IPS DF 19.7 (cell line): ENCODE data around the gene BUD23.
A peak's percentile ranks its signal among the peaks of the same experiment; 100 is the strongest.
"Not testable (repeated sequence)": the region's sequence is repeated elsewhere in the genome, so short reads cannot be mapped to it uniquely, and the experiment has no call there.

Source experiments
- DNase-seq: peaks from one replicate; pipeline ENCODE4 v3.0.0-alpha.2; 2013; ENCODE audit warnings: low read depth, low spot score

The BUD23 gene

DNA sequence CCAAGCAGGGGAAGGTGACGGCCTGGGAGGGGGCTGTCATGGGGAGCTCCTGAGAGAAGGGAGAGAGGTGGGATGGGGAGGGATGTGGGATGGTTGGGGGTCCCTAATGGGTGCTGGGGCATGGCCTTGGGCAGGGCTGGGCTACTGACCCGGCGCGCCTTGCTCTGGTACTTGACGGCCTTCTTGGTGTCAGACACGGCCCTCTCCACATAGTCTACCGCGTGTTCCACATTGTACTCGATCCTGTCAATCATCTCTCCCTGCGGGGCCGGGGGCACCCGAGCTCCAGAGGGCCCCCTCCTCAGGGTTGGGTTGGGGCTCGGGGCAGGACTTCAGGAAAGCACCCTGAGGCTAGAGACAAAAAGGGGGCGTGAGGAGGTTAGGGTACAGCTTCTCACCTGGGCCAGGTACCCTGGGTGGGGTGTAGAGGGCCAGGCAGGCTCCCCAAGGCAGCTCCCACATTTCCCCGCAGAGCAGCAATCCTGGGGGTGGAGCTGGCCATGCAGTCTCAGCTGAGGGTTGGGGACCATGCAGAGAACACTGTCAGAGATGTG, 17.3 kb downstream of the BUD23 start:
- DNase-seq, result no peak

DNA sequence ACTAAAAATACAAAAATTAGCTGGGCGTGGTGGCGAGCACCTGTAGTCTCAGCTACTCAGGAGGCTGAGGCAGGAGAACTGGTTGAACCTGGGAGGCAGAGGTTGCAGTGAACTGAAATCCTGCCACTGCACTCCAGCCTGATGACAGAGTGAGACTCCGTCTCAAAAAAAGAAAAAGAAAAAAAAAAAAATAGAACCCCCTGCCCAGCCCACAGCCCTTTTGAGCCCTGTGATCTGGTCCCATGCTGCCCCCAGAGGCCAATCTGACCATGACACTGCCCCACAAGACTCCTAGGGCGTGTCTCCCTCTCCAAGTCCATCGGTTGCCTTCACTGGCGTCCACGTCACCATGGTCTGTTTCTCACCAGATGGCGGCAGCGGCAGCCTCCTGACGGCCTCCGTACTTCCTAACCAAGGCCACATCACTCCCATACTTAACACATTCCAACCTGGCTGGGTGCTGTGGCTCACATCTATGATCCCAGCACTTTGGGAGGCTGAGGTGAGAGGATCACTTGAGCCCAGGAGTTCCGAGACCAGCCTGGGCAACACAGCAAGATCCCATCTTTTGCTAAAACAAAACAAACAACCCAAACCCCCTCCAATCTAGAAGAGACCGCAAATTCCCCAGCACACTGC, 18.1 kb downstream of the BUD23 start:
- peak; percentile 68 for DNase-seq

DNA sequence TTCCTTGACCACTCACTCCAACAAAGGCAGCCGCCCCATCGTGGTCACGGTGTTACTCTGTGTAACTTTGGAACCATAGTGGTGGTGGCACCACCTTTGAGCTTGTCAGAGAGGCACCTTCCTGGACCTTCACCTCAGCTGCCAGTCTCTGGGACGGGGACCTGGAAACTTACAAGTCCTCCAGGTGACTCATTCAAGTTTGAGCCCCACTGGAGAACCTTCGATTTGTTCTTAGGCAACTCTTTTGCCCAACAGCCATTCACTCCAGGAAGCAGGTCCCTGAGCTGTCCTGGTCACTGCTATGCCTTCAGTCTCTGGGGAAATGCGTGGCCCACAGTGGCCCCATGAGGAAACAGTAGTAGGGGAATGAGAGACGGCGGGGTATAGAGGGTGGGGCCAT, 18.8 kb downstream of the BUD23 start:
- no peak for DNase-seq

DNA sequence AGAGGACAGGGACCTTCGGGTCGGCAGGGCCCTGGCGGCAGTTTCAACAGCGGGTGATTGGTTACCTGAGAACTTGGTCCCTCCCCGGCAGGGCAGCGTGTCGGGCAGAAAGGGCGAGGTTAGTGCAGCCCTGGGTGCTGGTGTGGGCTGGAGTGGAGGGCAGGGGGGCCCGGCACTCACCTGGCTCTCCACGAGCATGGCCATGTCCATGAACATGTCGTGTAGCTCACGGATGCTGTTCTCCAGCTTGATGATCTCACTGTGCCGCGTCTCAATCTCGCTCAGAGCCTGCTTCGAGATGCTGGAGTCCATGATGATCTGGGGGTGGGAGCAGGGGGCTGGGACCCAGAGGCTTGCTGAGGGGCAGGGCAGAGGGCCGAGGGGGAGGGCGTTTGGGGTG, 19.3 kb downstream of the BUD23 start:
- no peak for DNase-seq

DNA sequence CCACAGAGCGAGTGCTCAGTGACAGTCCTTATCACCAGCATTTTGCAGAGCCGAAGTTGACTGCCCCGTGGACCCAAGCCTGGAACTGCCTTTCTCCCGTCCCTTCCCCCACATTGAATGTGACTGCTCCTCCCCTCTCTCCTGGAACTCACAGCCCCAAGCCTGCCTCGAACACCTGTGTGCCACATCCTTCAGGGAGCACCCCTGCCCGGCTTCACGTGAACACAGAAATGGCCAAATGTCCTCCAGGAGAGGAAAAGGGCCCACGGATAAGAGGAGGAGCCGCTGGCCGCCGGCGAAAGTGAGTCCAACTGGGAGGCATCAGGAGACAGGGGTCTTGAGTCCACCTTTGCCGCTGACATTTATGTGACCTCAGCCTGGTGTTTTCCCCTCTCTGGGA, 19.8 kb downstream of the BUD23 start:
- no peak for DNase-seq

DNA sequence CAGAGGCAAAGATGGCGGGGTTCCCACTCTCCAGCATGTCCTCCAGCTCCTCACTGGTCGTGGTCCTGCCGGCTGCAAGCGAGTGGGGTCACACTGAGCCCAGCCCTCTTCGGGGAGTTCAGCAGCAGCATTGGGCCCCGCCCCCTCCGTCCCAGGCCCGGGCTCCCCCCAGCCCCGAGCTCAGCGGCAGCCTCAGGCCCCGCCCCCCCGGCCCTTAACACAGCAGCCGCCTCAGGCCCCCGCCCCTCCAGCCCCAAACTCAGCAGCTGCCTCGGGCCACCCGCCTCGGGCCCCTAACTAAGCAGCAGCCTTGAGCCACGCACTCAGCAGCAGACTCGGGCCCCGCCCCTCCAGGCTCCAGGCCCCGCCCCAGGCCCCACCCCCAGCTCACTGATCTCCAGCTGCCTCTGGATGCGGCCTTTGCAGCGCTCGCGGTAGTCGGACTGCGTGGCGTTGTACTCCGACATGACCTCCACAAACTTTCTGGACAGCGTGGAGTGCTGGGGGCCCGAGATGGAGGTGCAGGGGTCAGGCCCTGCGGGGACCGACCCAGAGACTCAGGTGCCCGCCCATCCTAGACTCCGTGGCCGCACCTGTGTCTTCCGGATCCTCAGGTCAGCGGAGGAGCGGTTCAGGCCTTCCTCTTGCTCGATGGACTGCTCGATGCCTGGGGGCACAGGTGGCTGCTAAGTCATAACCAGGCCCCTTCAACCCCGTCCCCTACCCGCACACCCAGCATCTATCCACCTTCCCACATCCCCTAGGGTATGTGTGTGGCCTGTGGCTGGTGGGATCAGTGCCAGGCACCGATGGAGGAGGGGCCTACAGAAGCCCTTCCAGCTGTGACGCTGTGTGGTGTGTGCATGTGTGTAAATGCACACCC, 20.6 kb downstream of the BUD23 start:
- peak; percentile 33 for DNase-seq

DNA sequence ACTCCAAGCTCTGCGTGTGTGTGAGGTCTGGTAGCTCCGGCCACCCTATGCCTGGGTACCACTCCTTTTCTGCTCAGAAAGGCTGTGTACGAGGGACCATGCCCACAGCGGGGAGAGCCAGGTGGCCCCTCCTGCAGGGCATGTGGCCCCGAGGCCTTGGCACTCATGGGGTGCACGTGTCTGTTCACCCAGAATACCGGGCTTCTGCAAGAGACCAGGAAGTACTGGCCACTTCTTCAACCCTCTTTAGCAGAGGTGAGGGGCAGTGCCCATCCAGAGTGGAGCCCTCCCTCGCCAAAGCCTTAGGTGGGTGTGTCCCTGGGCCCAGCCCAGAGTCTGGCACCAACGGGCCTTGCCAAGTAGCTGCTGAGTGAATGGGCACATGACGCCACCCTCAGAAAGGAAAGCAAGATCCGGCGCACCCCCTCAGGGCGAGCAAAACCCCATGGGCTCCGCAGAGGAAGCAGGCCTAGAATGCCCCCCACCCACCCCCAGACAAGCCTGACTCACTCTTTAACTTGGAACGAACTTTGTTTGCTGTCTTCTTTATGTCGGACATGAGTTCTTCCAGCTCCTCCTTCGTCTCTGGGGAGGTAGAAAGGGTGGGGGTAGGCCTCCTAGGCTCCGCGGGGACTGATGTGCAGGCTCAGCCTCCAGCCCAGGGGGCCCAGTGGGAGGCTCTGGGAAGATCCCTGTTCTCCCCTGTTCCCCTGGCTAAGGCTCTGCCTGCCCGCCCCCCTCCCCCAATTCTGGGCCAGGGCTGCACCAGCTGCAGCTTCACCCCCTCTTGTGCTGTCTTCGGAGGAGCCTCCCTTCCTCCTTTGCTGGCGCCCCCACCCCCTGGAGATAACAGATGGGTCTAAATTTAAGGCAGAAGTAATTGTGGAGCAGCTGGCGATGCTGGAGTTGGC, 21.5 kb downstream of the BUD23 start:
- no peak for DNase-seq

DNA sequence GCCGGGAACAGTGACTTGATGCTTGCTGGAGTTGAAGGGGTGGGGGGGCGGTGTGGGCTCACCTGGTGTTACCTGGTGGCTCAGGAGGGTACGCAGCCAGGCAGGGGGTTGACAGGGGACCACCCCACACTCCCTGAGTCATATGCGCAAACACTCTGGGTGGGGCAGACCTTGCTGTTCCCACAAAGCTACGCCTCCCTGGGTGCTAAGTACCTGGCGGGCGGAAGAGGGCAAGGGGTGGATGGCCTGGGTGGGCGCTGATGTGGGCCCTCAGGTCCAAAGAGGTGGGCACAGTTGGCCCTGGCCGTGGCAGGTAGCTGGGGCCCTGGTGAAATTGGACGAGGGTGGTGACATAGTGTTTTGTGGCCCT, 22.1 kb downstream of the BUD23 start:
- no peak for DNase-seq

DNA sequence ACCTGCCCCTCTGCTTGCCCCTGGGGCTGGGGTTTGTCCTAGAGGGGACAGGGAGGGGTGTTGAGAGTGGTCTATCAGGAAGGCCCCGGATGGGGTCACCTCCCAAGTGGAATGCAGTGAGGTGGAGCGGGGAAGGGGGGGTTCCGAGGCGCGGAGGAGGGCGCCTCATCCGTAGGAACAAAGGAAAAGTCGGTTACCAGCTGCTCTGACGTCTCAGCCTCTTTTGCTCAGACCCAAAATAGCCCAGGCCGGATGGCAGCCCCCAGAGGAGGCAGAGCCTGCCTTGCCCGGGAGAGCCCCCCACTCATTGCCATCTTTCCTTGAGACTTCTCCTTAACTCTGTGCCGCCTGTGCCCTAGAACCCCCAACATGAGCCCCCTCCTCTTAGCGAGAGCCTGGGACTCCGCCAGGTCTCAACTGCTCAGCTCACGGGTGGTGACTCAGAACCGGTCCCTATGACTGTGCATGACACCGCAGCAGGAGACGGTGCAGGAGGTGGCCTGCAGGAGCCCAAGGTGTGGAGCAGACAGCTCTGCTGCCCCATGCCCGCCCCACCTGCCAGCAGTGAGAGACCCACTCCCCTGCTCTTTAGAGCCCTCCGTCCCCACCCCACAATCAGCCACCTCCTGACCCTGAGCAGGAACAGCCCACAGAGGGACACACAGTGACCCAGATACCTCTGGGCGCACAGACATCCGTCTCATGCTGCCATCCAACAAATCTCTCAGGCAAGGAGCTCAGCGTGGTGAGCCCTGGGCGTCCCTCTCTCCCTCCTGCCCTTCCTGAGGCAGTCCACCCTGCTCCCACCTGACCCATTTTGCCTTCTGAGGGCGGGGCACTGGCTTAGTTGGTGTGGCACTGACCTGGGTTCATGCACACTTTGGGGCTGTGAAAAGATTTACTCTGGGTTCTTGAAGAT, 23.0 kb downstream of the BUD23 start:
- DNase-seq, result no peak

DNA sequence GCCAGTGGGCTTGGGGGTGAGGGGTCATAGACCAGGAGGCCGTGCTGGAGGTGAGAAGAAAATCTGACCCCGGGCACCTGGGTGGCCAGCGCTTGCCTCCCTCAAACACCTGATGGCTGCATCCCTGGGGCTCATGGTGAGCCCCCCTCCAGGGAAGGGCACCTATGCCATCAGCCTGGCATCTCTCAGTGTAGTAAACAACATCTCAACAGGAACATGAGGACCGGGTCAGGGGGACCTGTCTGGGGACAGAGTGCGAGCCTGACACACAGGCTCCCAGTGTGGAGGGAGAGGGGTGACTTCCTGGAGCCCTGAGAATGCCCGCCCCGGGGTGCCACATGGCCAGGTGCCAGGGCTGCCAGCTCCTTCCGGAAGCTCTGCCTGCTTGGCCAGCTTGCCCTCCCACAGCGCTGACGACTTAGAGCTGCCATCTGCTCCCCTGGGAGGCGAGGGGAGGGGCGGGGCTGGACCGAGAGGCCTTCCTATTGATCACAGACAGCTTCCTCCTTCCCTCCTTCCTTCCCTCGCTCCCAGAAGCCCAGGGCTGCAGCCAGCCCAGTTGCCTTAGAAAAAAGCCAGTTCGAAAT, 23.7 kb downstream of the BUD23 start:
- no peak for DNase-seq

DNA sequence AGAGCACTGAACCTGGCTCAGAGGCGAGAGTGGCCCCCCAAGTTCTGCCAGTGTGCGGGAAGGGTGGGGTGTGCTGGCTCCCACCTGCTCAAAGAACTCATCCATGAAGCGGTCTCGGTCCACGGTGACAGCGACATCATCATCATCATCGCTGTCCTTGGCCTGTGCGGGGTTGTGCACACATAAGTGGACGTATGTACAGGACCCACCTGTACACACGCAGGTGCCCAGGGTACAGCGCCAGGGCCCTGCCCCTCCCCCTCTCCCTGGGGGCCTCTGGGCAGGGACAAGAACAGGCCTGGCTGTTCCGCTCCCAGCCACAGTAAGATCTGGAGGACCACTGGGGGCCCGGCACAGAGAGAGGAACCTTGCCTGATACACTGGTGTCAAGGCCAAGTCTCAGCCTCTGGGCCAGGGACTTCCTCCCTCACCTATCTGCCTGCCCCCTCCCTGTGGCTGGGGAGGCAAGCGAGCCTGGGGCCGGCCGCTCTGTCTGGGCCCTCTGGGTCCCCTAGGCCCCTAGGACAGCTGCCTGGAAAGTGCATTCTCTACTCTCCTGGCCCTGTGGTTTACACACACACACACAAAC, 25.7 kb downstream of the BUD23 start:
- DNase-seq, result no peak

DNA sequence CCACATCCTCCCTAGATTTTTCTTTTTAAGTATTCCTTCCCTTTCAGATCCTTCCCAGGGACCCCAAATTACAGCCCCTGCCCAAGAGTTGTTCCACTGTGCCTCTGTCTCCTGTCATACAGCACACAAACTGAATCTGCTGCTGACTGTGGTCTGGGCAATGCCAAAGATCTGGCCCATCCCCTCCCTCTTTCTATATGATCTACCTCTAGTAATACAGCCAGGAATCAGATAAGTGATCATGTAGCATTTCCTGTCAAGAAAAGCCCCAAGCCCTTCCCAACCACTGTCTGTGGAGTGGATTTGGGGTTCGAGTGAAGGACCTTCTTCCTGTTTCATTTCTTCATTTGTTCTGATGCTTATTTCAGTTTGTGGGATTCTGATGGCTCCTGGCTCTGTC, 29.4 kb downstream of the BUD23 start:
- no peak for DNase-seq

DNA sequence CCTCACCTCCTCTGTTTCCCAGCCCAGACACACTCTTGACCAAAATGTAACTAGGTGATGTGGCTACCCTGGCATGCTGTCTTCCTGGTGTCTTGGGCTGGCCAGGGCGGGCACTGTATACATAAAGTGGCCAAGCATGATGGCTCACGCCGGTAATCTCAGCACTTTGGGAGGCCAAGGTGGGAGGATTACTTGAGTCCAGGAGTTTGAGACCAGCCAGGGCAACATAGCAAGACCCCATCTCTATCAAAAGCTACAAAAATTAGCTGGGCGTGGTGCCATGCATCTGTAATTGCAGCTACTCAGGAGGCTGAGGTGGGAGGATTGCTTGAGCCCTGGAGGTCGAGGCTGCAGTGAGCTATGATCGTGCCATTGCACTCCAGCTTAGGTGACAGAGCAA, 29.9 kb downstream of the BUD23 start:
- DNase-seq, result not testable (repeated sequence)

DNA sequence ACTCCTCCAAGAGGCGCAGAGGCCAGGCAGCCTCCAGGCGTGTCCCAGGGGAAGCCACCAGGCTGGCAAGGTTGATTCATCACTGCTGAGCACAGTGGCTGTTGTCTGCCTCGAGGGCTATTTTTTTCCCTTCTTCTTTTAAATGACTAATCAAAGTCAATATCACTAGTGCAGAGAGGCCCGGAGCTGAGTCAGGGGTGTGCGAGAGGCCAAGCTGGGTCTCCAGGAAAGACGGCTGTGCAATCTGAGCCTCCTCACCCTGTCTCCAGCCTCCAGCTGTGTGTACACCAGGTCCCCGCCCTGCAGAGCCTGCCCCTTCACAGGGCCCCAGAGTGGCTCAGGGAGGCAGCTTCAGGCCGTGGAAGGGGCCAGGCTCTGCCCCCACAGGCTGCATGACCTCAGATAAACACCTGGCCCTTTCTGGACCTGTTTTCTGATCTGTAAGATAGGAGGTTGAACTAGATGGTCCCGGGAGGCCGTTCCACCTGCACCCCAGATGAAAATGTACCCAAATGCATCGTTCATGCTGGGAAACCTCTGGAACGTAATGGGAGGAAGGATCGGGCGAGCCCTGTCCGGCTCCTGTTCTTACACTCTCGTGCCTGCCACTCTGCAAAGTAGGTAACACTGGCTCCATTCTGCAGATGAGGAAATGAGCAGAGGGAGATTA, 32.4 kb downstream of the BUD23 start:
- DNase-seq, result no peak

DNA sequence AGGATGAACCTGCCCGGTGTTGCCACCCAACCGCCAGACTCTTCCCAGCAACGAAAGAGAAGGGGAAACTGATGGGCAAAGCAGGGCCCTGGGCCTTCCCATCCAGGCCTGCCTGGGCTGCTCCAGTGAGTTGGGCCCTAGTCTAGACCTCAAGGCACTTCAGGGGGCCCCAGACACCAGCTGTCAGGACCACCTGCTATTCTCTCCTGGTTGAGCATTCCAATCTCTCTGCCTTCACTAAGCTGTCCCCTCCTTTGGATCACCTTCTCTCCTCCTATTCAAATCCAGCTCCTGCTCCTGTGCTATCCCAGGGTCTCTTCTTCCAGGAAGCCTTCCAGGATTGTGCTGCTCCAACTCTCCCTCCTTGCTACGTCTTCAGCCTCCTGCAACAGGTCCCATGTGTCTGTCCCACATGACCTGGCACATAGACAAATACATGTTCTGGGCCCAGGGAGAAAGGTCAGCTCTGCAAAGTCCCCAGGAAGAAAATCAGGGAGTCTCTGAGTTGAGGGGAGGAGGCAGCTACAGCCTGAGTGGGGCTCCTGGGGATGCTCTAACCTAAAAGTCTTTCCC, 33.0 kb downstream of the BUD23 start:
- DNase-seq, result no peak

DNA sequence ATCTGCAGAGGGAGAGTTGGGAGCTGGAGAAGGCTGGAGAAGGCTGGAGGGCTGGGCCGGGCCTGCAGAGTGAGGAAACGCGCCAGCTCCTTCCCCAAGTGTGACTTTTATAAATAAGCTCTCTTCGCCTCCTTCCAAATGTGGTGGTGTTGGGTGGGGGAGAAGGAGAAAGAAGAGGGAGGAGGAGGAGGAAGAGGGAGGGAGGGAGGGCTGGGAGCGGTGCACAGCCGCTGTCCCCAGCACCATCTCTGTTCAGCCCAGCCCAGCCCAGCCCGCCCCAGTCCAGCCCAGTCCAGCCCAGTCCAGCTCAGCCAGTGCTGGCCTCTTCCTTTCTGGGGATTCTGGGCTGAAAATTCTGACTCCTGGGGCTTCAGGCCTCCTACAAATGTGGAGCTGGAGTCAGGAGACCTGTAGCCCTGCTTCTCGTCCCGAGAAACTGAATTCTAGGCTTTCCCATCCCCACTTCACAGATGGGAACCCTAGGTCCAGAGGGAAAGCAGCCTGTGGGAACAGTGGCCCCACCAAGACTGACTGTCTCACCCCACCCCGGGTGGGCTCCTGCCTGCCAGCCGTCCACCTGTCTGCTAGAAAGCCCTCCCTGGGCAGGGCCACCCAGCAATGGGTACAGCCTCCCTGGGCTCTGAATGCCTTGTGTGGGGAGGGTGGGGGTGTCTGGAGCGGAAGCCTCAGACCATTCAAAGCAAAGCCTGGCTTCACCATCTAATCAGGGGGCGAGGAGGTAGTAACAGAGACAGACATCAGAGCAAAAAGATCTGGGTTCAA, 33.8 kb downstream of the BUD23 start:
- DNase-seq, result no peak

DNA sequence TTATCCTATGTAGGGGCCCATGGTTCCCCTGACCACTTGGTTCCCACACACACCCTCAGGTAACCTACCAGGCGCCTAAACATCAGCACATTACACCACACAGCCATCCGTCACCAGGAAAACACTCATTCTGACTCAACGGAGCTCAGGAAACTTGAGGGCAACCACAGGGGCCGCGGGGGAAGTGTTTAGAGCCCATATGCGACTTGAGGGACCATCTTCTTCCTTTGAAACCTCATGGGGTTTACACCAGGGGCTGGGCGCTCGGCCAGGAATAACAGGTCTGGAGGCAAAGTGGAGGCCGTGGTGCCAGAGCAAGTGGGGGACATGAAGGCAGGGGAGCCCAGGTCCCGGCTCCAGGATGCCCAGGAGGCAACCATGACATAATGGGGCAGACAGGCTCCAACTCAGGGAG, 34.6 kb downstream of the BUD23 start:
- no peak for DNase-seq

DNA sequence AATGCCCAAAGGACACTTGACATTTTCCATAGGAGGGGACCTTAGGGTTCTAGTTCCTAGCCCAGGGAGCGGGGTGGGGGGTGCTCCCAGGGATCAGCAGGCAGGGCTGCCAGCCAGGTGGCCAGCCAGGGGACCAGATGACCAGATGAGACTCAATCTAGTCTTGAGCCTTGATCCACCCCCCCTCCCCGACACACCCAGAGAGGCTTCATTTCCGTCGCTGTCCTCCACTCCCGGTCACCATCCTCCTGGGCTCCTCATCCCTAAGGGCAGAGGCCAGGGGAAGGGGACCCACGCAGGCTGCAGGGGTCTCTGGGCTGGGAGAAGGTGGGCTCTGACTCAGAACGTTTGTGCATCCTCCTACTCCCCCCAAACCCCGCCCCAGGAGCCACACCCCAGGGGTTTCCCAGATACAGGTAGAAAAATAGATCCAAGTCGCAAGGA, 35.1 kb downstream of the BUD23 start:
- no peak for DNase-seq
